Measurements from ENCODE around the gene SLC9A3.

The SLC9A3 gene

DNA sequence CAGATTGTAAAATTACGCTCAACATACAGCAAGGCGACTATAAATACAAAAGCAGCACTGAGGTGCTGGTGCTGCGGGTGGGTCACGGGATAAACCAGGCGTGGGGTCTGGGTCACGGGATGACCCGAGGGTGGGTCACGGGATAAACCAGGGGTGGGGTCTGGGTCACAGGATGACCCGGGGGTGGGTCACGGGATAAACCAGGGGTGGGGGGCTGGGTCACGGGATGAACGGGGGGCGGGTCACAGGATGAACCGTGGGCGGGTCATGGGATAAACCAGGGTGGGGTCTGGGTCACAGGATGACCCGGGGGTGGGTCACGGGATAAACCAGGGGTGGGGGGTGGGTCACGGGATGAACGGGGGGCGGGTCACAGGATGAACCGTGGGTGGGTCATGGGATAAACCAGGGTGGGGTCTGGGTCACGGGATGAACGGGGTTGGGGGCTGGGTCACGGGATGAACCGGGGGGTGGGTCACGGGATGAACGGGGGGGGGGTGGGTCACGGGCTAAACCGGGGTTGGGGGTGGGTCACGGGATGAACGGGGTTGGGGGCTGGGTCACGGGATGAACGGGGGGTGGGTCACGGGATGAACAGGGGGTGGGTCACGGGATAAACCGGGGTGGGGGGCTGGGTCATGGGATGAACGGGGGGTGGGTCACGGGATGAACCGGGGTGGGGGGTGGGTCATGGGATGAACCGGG, 30.2 kb upstream of the SLC9A3 start:
- no peak for DNase-seq (ENCODE audit: low read depth)

GRCh38 chr5:553874-554273, 29.6 kb upstream of the SLC9A3 start:
- no peak for DNase-seq (ENCODE audit: low read depth)

- no peak for DNase-seq (ENCODE audit: low read depth)
Measured at GRCh38 chr5:551406-551805, 27.2 kb upstream of the SLC9A3 start.

GRCh38 chr5:549229-549628, 25.0 kb upstream of the SLC9A3 start:
- DNase-seq (ENCODE audit: low read depth): no peak

DNA sequence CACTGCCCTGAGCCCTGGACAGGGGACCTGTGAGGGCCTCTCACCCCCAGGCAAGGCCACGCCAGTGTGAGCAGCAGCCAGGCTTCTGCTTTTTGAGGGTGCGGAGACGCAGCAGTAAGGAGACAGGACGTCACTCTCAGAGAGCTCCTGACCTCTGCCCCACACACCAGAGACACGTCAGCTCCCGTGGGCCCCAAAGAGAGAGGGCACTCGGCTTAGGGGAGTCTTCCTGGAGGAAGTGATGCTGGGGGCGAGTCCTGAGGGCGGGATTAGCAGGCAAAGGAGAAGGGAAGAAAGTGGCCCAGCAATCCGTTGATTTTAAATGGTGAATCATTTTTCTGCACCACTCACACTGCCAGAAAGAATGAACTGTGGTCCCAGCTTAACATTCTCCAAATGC, 24.0 kb upstream of the SLC9A3 start:
- DNase-seq (ENCODE audit: low read depth): no peak

- DNase-seq (ENCODE audit: low read depth): no peak
Measured at GRCh38 chr5:547086-547924, 23.1 kb upstream of the SLC9A3 start.

DNA sequence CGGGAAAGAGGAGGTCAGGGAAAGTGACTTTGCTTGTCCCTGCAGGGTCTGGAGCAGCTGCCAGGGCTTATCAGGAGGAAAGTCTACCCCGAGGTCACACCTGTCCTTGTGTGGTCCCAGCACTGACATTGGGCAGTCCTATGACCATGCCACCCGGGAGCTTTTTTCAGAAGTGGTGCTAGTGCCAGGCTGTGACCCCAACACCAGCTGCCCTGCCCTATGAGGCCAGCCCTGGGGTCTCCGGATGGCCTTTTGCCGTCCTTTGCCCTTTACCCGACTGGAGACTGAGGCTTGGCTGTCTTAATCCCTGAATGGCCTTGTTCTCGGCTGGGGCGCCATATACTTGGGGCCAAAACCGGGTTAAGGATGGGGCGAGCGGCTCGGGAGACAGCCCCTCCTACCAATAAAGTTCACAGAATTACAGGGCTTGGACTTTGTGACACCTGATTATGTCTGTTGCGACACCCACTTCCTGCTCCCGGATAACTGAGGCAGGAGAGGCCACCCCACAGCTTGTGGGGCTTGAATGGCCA, 22.2 kb upstream of the SLC9A3 start:
- DNase-seq (ENCODE audit: low read depth): no peak

DNA sequence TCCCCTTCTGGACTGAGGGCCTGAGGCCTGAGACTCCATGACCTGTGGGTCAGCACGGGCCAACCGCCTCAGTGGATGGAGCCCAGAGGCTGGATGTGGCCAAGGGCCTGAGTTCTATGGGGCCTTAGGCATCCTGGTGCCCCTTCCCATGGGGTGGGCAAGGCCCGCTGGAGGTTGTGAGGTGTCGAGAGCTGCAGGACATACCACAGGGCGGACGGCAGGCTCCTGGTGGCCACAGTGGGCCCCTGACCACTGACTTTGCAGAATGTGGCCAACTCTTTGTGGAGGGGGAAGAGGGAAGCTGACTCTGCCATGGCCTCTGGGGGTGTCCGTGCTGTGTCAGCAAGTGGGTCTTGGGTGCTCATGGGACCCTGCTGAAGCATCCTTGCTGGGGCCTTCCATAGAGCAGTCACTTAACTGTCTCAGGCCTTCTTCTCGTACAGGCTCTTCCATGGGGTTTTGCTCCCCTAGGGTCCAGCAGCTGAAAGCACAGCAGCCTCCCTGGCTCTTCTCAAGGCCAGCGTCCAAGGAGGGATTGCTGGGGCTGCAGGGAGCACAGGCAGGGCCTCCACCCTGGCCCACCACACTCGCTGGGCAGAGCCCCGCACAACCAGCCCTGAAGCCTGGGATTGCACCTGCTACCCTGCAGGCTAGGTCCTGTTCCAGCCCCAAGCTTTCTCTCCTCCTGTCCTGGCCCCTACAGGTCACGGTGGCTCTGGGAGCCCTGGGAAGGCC, 21.6 kb upstream of the SLC9A3 start:
- no peak for DNase-seq (ENCODE audit: low read depth)

- DNase-seq (ENCODE audit: low read depth): no peak
Measured at GRCh38 chr5:544675-545355, 20.6 kb upstream of the SLC9A3 start.

DNA sequence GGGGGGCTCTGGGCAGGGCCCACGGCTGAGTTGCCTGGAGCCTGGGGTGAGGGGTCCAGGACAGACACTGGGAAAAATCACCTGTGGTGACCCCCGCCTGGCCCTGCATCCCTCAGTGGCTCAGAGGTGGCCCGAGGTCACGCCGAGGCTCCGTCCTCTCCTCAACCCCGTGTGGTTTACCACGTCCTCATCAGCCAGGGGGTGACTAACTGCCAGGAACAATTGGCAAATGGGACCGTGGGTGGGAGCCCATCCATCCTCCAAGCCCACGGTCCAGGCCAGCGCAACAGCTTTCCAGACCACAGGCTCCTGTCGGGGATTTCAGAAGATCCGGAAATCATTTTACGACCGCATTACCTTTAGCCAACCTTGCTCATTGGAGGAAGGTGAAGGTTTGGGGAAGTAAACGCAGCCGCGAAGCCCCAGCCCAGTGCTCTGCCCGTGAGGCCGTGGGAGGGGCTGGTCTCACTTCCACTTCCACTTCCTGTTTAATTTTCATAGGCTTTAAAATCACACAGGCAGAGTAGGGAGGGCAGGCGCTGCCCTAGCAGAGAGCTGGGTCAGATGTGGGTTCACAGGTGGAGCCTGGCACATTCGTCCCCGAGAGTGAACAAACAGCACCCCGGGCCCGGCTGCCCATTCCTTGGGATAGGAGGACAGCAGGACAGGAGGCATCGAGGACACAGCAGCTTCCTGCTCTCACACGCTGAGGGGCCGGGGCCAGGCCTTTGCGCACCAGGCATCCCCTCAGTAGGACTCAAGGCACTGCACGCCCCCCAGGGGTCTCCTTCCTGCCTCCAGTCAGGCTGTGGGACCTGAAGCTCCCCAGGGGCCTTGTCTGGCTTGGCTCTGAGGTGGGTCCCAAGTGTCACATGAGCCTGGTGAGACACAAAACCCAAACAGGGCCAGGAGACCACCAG, 19.8 kb upstream of the SLC9A3 start:
- no peak for DNase-seq (ENCODE audit: low read depth)

GRCh38 chr5:543351-543750, 19.1 kb upstream of the SLC9A3 start:
- DNase-seq (ENCODE audit: low read depth): no peak

GRCh38 chr5:542319-543311, 18.4 kb upstream of the SLC9A3 start:
- DNase-seq (ENCODE audit: low read depth): no peak

DNA sequence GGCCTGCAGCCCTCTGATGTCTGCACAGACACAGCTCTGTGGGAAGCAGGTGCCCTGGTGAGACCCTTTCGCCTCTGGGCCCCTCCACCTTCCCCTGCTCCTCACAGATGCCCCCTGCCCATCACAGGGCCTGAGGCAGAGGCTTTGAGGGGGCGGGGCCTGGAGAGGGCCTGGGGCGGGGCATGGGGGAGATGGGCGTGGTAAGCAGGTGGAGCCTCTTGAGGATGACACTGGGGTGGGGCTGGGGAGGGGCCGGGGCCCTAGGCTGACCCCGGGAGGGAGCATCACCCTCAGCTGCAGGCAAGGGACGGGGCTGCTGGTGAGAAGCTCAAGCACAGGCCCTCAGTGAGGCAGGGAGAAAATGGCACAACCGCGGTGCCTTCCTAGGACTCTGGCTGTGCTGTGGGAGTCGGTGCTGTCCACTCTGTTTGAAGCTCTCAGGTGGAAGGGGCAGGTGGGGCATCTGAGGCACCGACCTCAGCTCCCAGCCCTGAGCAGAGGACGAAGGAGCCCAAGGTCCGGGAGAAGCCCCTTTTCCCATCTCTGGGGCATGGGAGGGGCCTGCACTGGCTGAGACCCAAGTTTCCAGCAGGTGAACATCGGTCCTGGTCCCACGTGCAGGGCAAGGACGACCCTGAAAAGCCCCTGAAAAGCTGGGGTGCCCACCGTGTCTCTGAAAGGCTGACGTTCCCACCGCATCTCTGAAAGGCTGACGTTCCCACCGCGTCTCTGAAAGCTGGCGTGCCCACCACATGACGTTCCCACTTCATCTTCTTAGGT, 17.5 kb upstream of the SLC9A3 start:
- DNase-seq (ENCODE audit: low read depth): no peak

GRCh38 chr5:540906-541538, 16.8 kb upstream of the SLC9A3 start:
- DNase-seq (ENCODE audit: low read depth): no peak

GRCh38 chr5:540071-540905, 16.0 kb upstream of the SLC9A3 start:
- DNase-seq (ENCODE audit: low read depth): no peak

- DNase-seq (ENCODE audit: low read depth): no peak
Measured at GRCh38 chr5:539469-540070, 15.3 kb upstream of the SLC9A3 start.

All from fibroblast of gingiva (primary cell).